CD4-positive, alpha-beta T cell treated with Interleukin-6 at 100 ng/mL for 8 hours (primary cell): ENCODE data around the gene OGFOD3.
A peak's percentile ranks its signal among the peaks of the same experiment; 100 is the strongest.
"Not testable (repeated sequence)": the region's sequence is repeated elsewhere in the genome, so short reads cannot be mapped to it uniquely, and the experiment has no call there.

Experiments
- DNase-seq: peaks from one replicate; pipeline ENCODE4 v3.0.0-alpha.2; 2020; ENCODE audit warnings: mixed read lengths, low spot score

OGFOD3 gene

GRCh38 chr17:82418001-82418986 lies at the start of gene OGFOD3, which contains the start of gene HEXD:
TSS of gene OGFOD3 (minus strand) at chr17:82418586. CDS start at chr17:82418485, 101 bp downstream.
TSS of gene HEXD (plus strand) at chr17:82418347. CDS start at chr17:82419800, 1,453 bp downstream.
- peak; percentile 80 for DNase-seq

- no peak for DNase-seq
Measured at GRCh38 chr17:82465023-82465603, 46.7 kb upstream of the OGFOD3 start.

DNA sequence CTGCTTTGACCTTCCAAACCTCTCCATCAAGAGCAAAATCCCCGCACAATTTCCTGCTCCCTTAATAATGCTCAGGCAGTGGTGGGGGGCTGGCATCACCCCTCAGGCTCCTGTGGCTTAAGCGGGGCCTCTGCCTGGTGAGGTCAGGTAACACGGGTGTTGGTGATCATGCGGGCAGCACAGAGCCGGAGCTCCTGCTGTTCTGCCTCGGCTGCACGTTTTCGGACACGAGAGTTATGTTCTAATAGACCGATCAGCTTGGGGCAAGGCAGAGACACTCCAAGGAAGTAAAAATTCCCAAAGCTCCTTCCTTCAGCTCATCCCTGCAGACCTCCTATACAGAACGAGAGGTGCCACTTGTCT lies 46.2 kb upstream of the OGFOD3 start:
- no peak for DNase-seq

DNA sequence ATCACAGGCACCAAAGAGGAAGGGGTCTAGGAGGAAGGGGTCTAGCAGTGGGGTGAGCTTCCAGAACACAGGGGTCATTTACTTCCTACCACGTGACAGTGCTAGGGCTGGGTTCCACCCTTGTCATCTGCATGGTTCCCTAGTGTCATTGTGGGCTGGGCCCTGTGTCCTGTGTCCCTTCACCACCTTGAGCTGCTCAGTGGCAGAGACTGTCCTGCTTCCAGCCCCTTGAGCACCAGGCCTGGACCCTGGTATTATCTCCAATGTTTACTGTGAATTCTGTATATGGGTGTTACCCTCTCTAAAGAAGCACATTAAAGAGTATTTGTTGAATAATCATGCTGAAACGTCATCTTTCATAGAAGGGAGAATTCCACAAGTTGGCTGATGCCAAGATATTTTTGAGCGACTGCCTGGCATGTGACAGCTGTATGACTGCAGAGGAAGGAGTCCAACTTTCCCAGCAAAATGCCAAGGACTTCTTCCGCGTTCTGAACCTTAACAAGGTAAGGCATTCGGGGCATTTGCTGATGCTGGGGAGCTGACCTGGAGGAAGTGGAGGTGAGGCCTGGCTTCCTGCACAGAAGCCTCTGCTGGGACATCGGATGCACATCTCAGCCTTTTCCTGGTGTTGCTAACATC lies 45.7 kb upstream of the OGFOD3 start:
- DNase-seq = no peak

GRCh38 chr17:82463391-82463790 lies 45.0 kb upstream of the OGFOD3 start:
- no peak for DNase-seq

DNA sequence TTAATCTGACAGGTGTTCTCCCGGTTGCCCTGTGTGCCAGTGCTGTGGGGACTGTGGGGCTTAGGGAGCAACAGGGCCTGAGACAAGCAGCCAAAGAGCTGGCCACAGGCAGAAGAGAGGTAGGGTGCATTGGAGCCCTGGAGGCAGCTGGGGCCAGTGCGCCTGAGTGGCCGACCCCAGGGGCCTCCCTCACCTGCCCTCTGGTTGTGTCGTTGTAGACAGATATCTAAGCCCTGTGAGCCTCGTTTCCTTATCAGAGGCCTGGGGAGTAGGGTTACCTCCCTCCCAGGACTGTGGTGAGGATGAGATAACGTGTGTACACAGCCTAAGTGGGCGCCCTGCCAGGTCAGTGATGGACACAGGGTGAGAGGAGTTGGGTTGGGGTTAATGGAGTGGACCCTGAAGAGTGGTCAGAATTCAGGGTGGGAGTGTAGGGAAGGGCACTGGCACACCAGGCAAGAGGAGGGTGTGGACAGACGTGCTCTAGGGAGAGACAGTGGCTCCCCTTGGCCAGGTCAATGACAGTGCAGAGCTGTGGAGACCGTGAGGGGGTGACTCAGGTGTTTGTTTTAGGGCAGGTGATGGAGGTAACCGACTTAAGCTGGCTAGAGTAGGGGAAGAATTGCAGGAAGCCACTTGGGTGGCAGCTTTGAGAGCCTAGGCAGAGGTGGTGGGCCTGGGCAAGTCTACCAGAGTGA lies 43.6 kb upstream of the OGFOD3 start:
- DNase-seq = no peak

- DNase-seq = not testable (repeated sequence)
Measured at GRCh38 chr17:82459936-82460335, 41.5 kb upstream of the OGFOD3 start.

DNA sequence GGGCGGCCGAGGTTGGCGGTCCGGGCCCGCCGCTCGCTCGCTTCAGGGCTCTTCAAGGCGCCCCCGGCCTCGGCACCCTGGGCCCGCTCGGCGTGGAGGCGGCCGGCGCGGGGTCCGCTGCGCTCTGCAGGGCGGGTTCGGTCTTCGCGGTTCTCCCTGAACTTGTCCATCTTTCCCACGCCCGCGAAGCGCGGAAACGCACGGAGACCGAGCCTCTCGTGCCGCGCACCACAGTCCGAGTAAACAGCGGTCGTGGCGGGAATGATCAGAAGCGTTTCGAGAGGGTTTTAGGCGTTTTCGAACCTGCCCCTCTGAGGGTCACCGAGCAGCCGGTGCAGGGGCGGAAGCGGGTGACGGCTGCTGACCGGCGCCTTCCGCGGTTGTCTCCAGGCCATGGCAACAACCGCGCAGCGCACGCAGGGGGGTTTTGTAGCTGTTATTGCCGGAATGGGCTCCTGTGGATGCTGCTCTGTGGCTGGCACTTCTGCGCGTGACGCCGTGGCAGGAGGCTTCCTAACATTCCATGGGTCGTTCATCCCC lies 40.6 kb upstream of the OGFOD3 start:
- DNase-seq = no peak

DNA sequence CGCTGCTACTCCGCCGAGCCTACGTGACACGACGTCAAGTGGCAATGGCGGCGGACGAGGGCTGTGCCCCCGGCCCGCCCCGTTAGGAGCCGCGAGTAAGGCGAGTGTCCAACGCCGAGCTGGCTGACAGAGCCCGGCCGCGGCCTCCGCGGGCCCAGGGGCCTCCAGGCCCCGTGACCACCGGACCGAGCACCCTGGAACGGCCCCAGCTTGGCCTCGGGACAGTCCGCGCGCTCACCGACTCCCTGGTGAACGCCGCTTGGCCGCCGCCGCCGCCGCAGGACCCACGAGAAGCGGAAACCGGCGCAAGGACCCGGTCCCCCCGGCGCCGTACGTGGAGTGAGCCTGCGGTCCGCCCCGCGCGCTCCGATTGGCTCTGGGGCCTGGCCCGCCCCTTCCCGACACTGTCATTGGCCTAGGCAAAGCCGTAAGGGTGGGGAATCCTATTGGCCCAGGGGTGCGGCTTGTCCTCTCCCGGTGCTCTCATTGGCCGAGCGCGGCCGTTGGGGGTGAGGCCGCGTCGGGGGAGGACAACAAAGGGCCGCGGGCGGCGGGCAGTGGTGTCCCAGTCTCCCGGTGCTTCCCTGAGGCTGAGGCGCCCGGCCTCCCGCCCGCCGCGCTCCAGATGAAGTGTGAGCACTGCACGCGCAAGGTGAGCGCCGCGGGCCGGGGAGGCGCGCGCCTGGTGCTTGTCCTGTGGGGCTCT lies 39.9 kb upstream of the OGFOD3 start, which contains the start of gene NARF:
Gene NARF (plus strand): TSS at position 563 of the 706 bp plus-strand sequence. CDS start 63 bp downstream, at position 626.
- DNase-seq = peak; percentile 97

DNA sequence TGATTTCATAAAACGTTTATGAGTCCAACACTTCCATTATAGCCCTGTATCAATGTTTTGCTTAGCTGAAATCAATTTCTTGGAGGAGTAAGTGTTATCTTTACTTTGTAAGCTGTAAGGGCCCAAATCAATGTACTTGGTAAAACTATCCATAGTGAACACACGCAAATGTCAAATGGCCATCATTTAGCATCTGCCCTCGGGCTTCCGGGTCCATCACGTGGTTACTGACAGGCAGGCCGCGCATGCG lies 39.5 kb upstream of the OGFOD3 start:
- no peak for DNase-seq

DNA sequence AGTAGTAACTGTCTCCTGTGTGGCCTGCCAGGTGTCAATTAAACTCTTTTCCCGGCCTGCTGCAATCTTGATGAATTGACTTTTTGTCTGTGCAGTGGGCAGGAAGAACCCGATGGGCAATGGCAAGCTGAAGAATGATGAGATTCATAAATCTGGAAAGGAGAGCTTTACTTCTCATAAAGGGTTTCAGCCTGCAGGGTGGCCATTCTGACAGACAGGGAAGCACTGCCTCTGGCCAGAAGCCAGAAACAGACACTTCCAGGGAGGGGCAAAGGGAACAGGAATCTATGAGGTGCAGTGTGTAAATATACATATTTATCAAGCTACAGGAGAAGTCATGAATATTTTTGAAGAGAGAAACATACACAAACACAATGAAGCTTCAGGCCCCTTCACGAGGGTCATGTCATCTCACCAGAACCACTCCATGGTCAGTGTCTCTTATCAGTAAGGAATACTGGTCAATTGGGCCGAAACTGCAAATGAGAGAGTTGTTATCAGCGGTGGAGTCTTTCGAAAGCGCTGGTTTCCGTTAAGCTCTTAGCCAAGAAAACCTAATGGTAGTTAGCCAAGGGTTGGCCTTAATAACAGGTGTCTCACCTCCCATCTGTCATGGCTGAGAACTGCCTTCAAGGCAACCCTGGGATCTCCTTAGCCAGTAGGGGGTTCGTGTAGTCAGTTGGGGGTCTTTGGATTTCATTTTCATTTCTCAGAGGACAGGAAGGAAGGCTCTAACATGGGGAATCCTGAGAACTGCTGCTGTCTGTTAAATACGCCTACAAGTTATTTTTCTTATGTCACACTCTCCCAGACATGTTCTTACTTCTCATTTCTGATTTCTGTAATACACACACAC lies 38.9 kb upstream of the OGFOD3 start:
- no peak for DNase-seq

- not testable (repeated sequence) for DNase-seq
Measured at GRCh38 chr17:82453706-82454105, 35.3 kb upstream of the OGFOD3 start.

DNA sequence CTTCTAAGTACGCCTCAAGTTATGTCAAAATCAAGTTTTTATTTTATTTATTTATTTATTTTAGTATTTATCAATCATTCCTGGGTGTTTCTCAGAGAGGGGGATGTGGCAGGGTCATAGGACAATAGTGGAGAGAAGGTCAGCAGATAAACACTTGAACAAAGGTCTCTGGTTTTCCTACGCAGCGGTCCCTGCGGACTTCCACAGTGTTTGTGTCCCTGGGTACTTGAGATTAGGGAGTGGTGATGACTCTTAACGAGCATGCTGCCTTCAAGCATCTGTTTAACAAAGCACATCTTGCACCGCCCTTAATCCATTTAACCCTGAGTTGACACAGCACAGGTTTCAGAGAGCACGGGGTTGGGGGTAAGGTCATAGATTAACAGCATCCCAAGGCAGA lies 34.8 kb upstream of the OGFOD3 start:
- DNase-seq = not testable (repeated sequence)

GRCh38 chr17:82452162-82452561 lies 33.8 kb upstream of the OGFOD3 start:
- no peak for DNase-seq

DNA sequence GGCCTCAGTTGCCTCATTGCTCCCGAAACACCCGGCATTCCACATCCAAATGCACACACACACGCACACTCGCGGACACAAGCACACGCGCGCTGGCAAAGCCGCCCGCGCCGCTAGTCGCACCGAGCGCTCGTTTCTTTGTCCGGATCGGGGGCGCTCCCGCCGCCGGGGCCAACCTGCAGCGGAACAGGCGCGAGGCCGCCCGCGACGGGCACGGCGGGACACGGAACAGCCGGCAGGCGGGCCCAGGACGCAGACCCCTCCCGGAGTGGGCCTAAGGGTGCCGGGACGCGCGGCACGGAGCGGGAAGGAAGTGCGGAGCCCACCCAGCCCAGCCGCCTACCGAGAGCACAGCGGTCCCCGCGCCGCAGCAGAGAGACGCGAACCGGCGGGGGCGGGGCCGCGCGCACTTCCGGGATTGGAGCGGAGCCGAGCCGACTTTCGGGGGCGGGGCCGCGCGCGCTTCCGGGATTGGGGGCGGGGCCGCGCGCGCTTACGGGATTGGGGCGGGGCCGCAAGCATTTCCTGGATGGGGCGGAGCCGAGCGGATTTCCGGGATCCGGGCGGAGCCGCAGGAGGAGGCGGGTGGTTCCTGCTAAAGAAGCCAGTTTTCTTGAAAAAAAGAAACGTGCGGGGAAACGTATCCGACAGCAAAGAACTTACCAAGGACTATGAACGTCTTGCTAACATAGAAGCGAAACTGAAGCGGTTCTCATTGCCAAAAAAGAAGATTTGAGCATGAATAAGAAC lies 32.1 kb upstream of the OGFOD3 start, which contains the start of gene CYBC1:
Gene CYBC1 (minus strand): TSS at position 396 of the 750 bp plus-strand sequence. CDS start 1,498 bp downstream, outside the sequence.
- DNase-seq = peak; percentile 94

DNA sequence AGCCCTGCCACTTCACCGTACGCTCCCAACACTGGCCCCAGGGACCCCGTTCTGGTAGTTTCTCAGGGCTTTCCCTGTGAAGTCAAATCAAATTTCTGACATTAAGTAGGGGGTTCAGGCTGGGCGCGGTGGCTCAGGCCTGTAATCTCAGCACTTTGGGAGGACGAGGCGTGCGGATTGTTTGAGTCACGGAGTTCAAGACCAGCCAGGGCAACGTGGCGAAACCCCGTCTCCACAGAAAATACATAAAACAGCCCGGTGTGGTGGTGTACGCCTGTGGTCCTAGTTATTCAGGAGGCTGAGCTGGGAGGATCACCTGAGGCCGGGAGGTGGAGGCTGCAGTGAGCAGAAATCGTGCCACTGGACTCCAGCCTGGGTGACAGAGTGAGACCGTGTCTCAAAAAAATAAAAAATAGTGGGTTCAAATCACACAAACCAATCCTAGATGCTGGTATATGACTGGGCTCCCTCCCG lies 31.5 kb upstream of the OGFOD3 start:
- DNase-seq = no peak

DNA sequence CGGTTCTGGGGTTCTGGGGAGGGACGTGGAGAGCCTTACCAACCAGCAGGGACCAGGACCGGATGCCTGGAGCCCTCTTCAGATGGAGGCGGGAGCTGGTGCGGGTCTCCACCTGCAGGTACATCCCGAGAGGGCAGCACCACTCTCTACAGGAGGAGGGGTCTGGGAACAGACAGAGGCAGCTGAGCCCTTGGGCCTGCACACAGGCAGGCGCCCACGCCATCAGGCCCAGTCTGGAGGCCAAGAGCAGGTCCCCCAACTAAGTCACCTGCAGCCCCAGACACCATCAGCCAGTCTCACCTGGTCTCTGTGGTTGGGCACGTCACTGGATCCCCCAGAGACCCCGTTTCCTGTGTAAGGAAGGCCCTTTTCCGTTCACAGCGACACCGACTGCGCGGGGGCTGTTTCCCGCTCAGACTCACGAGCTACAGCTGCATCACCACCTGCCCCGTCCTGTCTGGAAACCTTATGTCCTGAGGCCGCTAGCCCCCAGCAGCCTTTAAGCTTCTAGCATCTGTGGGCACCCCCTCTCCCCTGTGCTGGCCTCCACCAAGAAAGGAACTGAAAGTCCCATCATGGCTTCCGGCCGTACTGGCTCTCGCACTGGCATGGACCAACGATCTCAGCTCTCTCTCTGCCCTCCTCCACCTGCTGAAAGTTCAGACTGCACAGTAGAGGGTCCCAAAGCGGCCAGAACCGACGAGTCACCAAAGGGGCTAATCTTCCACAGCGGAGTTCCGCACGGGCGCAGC lies 30.9 kb upstream of the OGFOD3 start:
- DNase-seq = peak; percentile 76

GRCh38 chr17:82447876-82448275 lies 29.5 kb upstream of the OGFOD3 start:
- DNase-seq = no peak

DNA sequence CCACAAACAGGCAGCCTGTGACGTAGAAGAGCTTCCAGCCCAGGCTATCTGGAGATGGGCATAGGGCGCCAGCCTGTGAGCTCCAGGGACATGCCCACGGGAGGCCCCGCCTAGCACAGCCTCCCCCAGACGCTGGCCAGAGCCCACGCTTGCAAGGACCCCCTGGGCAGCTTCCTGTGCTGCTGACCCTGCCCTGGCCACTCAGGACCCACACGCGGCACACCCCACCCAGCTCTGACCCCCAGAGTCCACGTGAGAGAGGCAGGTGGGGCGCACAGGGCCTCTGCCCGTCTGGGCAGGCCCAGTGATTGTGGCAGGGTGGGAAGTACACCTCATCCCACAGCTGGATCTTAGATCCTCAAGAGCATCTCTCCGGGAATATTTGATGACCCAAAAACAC lies 28.3 kb upstream of the OGFOD3 start:
- no peak for DNase-seq
